HFF-Myc (cell line): ENCODE measurements around the gene C1QTNF8.

Source experiments
- DNase-seq: peaks from one replicate; pipeline ENCODE4 v3.0.0-alpha.2; 2011; ENCODE audit warnings: low read depth; ENCODE audit errors: extremely low read depth
- H3K4me3 ChIP-seq: replicated peaks from 2 replicates; pipeline ENCODE4 v1.5.1; 2011; ENCODE audit warnings: low read depth, mild to moderate bottlenecking, control low read depth, low read length
- TF ChIP-seq, protein P1 (sequence below): IDR thresholded peaks from 2 replicates; pipeline ENCODE4 v1.5.1; 2012; ENCODE audit warnings: mild to moderate bottlenecking, low read depth, low read length, control low read depth; ENCODE audit errors: missing control alignments

The C1QTNF8 gene

DNA sequence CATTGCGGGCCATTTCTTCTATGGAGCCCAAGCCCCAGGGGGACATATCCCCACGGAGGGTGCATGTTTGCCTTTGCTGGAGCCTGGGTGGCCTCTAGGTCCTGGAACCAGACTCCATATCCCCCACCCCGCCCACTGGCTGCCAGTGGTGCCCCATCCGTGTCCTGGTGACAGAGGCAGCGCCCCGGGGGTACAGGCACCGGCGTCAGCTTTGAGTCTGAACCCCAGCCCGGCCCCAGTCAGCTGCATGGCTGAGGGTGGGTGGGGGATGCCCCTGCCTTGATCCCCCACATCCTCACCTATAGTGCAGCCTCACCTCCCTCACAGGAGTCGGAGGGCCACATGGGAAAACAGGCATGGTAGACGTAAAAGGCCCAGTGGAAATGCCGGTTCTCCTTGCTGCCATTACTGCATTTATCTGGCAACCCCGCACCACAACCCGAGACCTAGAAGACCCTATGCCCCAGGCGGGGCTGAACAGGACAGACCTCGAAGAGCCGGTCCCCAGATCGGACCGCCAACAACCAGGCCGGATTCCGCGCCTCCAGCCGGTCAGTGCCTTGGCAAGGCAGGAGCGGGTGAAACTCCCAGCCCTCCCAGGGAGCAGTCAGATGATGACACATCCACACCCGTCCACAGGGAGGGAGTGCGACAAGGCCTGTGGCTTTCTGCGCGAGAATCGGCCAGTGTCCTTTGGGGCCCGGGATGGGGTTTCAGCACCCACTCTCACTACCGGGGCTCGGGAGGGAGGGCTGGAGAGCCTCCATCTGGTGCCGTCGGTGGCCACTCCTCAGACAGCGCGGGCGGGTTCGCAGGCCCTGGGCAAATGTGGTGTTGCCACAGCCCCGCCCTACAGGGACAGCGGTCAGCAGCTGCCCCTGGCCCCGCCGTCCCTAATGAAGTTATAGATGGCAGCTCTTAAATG lies 35.4 kb downstream of the C1QTNF8 start:
- TF ChIP-seq, protein P1, sequence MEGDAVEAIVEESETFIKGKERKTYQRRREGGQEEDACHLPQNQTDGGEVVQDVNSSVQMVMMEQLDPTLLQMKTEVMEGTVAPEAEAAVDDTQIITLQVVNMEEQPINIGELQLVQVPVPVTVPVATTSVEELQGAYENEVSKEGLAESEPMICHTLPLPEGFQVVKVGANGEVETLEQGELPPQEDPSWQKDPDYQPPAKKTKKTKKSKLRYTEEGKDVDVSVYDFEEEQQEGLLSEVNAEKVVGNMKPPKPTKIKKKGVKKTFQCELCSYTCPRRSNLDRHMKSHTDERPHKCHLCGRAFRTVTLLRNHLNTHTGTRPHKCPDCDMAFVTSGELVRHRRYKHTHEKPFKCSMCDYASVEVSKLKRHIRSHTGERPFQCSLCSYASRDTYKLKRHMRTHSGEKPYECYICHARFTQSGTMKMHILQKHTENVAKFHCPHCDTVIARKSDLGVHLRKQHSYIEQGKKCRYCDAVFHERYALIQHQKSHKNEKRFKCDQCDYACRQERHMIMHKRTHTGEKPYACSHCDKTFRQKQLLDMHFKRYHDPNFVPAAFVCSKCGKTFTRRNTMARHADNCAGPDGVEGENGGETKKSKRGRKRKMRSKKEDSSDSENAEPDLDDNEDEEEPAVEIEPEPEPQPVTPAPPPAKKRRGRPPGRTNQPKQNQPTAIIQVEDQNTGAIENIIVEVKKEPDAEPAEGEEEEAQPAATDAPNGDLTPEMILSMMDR: no peak
- DNase-seq: no peak
- H3K4me3 ChIP-seq: no peak overlapping the region

DNA sequence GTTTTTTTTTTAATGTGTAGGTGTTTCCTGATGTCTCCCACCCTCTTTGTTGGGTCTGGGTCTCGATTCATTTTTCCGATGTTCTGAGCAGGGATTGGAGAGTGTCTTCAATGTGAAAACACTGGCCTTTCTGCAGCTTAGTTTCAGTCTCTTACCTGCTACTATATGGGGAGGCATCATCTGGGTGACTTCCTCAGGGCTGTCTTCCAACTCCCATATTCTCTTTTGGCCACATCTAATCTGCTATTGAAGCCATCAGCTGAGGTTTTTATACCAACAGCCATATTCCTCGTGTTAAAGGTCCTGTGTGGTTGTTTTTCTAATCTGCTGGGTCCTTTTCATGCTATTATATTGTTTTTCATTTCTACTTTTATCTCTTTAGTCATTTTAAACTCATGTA lies 36.7 kb downstream of the C1QTNF8 start:
- TF ChIP-seq, protein P1: no peak
- H3K4me3 ChIP-seq: no peak overlapping the region
- no peak for DNase-seq

DNA sequence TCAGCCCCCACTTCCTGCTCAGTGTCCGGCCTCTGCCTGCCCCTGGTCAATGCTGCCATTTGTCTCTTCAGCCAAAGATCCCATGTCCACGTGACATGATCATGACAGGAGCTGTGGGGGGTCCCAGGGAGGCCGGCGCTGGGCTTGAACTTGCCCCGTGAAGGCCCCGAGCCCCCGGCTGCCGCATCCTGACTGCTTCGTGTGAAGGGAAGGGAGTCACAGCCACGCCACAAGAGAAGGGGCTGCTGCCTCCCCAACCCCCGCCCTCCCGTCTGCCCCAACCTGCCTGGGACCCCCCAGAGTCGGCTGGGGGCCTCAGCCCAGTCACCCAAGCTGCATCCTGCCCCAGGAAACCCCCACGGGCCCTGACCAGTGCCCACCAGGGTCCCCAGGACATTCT lies 37.8 kb downstream of the C1QTNF8 start:
- TF ChIP-seq, protein P1: no peak
- no peak for DNase-seq
- no peak overlapping the region for H3K4me3 ChIP-seq

DNA sequence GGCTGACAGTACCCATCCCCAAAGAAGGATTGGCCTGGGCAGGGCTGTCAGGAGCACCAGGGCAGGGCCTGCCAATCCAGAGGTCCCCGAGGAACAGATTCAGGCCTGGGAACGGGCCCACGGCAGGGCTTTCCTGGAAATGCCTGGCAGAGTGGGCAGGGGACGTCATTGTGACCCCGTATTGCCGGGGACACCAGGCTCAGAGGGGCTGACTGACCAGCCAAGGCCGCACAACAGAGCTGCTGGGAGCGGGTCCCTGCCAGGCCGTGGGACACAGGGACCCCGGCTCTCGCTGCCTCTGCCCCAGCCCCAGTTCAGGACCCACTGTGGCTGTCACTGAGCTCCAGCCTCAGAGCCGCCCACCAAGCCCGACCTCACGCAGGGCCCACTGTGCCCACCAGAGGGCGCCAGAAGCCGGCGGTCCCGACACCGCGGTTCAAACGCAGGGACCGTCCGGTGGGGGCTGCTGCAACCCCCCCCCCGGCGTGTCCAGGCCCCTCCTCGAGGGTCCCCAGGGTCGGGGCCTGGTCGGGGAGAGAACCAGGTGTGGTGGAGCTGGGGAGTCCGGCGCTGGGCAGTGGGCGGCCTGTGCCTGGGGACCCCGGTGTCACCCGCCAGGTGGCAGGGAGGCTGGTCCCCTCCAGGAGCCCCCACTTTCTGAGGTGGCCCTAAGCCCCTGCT lies 38.7 kb downstream of the C1QTNF8 start:
- TF ChIP-seq, protein P1: peak; percentile 79
- H3K4me3 ChIP-seq: no peak overlapping the region
- DNase-seq: no peak

DNA sequence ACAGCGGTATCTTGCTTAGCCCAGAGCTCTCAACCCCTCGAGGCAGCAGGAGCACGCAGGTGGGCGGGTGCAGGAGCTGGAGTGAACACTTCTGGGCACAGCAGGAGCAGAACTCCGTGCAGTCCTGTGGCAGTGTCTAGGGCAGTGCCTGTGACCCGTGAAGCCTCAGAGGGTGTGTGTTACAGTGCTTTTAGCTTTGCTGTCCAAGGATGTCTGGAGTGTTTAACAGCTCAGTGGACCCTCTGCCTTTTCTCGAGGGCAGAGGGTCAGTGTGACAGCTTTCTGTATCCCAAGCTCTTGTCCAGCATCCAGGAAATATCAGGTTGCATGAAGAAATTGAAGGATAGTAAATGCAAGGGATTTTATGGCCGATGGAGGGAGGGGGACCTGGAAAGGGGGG lies 39.8 kb downstream of the C1QTNF8 start:
- DNase-seq: no peak
- H3K4me3 ChIP-seq: no peak overlapping the region
- TF ChIP-seq, protein P1: no peak

DNA sequence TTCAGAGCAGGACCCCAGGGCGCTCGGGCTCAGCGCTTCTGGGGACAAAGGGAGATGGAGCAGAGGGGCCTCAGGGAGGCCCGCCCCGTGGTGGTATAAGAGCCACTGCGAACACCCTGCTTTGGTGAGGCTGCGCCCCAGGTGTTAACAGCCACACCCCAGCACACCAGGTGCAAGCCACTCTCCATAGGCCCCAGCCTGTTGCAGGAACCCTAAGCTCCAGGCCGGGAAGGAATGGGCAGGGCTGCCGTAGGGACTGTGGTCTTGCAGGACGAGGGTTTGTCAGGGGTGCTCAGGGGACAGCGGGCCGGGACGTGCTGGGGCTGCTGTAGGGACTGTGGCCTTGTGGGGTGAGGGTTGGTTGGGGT lies 40.5 kb downstream of the C1QTNF8 start:
- no peak for DNase-seq
- TF ChIP-seq, protein P1: no peak
- no peak overlapping the region for H3K4me3 ChIP-seq
